Hepatocyte (in vitro differentiated cells): ENCODE results near the gene RASAL2. TPM values are rescaled to one million over a fixed set of nuclear protein-coding genes. Genes with fewer than 3 reads are reported as not detected.
A peak's percentile ranks its signal among the peaks of the same experiment; 100 is the strongest.

Experiments used
- DNase-seq: peaks from one replicate; pipeline ENCODE4 v3.0.0-alpha.2; 2016; ENCODE audit warnings: low spot score
- H2AFZ ChIP-seq: fragments of 200-600 bp; sonication (generic); 2 replicates; pipeline ENCODE4 v1.6.0; 2016; ENCODE audit warnings: antibody characterized with exemption, mild to moderate bottlenecking
- H3K27ac ChIP-seq: fragments of 200-600 bp; sonication (generic); 2 replicates; pipeline ENCODE4 v1.5.1; 2016; ENCODE audit warnings: mild to moderate bottlenecking
- H3K27me3 ChIP-seq: fragments of 200-600 bp; sonication (generic); 2 replicates; pipeline ENCODE4 v1.6.1; 2016
- H3K36me3 ChIP-seq: fragments of 200-600 bp; sonication (generic); replicated peaks from 2 replicates; pipeline ENCODE4 v1.5.1; 2016; ENCODE audit warnings: low read depth; ENCODE audit not compliant: insufficient read depth
- H3K4me1 ChIP-seq: fragments of 200-600 bp; sonication (generic); 2 replicates; pipeline ENCODE4 v1.5.1; 2016; ENCODE audit warnings: mild to moderate bottlenecking, moderate library complexity; ENCODE audit not compliant: insufficient read depth
- H3K4me2 ChIP-seq: fragments of 200-600 bp; sonication (generic); 2 replicates; pipeline ENCODE4 v1.6.0; 2016
- H3K4me3 ChIP-seq: fragments of 200-600 bp; sonication (generic); 2 replicates; pipeline ENCODE4 v1.5.1; 2016; ENCODE audit warnings: mild to moderate bottlenecking
- H3K79me2 ChIP-seq: fragments of 200-600 bp; sonication (generic); 2 replicates; pipeline ENCODE4 v1.6.0; 2017; ENCODE audit warnings: mild to moderate bottlenecking
- H3K9me2 ChIP-seq: fragments of 200-600 bp; sonication (generic); replicated peaks from 2 replicates; pipeline ENCODE4 v1.6.0; 2017; ENCODE audit warnings: mild to moderate bottlenecking; ENCODE audit not compliant: insufficient read depth
- H3K9me3 ChIP-seq: fragments of 200-600 bp; sonication (generic); 2 replicates; pipeline ENCODE4 v1.5.1; 2016; ENCODE audit warnings: low read depth, mild to moderate bottlenecking
- H4K20me1 ChIP-seq: fragments of 200-600 bp; sonication (generic); 2 replicates; pipeline ENCODE4 v1.6.0; 2016; ENCODE audit warnings: mild to moderate bottlenecking; ENCODE audit not compliant: insufficient read depth, poor library complexity, severe bottlenecking
- EZH2 ChIP-seq: fragments of 200-600 bp; sonication (generic); IDR thresholded peaks from 2 replicates; pipeline ENCODE4 v1.6.1; 2016; ENCODE audit warnings: antibody characterized with exemption, mild to moderate bottlenecking, borderline replicate concordance
- EZH2phosphoT487 ChIP-seq: fragments of 200-600 bp; sonication (generic); IDR thresholded peaks from one replicate; pipeline ENCODE4 v1.6.1; 2018; ENCODE audit warnings: antibody characterized with exemption, mild to moderate bottlenecking, low read depth, moderate library complexity; ENCODE audit not compliant: unreplicated experiment, severe bottlenecking
- WGBS: methylation state at CpG from one replicate; pipeline ENCODE4 v1.1.6; 2016; ENCODE audit warnings: low lambda C conversion rate; ENCODE audit errors: missing lambda C conversion rate; 5-methylcytosine and 5-hydroxymethylcytosine counted together
- polyA plus RNA-seq: library from polyadenylated mRNA; unstranded; fragments of >200 nt; fragmentation: Nextera tagmentation; extraction: Ambion mirVana; gene quantifications from 2 replicates; pipeline ENCODE4 v1.2.1, GENCODE V29; 2016
- total RNA-seq: library from RNA; depleted of rRNA; stranded (reverse); fragments of >200 nt; gene quantifications from 2 replicates; pipeline ENCODE4 v1.2.3, GENCODE V29; 2014
- TF ChIP-seq, protein P1 (sequence below): fragments of 200-600 bp; sonication (generic); IDR thresholded peaks from 2 replicates; pipeline ENCODE4 v1.5.1; 2016; ENCODE audit warnings: antibody characterized with exemption, mild to moderate bottlenecking; ENCODE audit not compliant: poor library complexity

Gene RASAL2
- total and polyA plus RNA-seq, 2 experiments from 2014 or later, result 8.7 to 24.0 TPM

DNA sequence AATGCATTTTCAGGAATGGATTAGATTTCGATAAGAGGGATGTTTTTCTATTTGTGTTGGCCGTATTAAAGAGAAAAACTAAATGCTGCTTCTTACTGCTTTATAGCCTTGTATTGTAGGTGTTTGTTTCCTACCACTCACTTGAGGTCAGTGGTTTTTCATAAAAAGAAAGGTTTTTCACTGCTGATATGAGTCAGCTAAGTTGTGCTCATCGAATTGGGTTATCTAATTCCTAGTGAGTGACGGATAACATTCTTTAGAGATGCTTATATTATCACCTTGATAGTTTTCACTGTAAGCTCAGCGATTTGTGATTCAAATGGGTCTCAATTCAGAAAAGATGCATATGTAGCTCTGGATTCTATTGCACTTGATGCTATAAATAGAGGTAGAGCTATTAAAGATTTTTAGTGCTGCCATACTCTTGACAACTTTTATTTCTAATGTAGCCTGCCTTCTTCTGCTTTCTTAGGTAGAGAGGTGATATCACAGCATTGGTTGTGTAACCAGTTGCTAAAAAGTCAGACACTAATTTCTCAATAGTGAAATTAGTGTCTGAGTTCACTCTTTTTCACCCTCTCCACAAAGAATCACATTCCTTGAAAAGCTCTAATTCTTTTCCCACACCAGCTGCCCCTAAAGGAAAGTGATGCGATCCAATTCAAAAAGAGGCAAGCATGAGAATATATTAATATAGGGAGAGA lies 180.0 kb downstream of the RASAL2 start:
- H3K4me2 ChIP-seq, result no peak overlapping the region
- WGBS, result 75% methylated on average over 6 of the region's 6 CpGs
- no peak for DNase-seq
- peaks cover 29% of the 10 kb centered on the region for H3K79me2 ChIP-seq
- H3K4me3 ChIP-seq, result no peak overlapping the region
- no peak overlapping the region for H3K27ac ChIP-seq
- H3K36me3 ChIP-seq, result no peaks in the 10 kb centered on the region
- peaks cover 17% of the 10 kb centered on the region for H3K4me1 ChIP-seq
- TF ChIP-seq EZH2 (no peak), EZH2phosphoT487 (no peak)
- TF ChIP-seq, protein P1, sequence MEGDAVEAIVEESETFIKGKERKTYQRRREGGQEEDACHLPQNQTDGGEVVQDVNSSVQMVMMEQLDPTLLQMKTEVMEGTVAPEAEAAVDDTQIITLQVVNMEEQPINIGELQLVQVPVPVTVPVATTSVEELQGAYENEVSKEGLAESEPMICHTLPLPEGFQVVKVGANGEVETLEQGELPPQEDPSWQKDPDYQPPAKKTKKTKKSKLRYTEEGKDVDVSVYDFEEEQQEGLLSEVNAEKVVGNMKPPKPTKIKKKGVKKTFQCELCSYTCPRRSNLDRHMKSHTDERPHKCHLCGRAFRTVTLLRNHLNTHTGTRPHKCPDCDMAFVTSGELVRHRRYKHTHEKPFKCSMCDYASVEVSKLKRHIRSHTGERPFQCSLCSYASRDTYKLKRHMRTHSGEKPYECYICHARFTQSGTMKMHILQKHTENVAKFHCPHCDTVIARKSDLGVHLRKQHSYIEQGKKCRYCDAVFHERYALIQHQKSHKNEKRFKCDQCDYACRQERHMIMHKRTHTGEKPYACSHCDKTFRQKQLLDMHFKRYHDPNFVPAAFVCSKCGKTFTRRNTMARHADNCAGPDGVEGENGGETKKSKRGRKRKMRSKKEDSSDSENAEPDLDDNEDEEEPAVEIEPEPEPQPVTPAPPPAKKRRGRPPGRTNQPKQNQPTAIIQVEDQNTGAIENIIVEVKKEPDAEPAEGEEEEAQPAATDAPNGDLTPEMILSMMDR, result no peak
- H2AFZ ChIP-seq, result no peak overlapping the region
- H3K9me2 ChIP-seq, result no peaks in the 10 kb centered on the region
- H3K9me3 ChIP-seq, result no peaks in the 10 kb centered on the region
- no peaks in the 10 kb centered on the region for H4K20me1 ChIP-seq
- H3K27me3 ChIP-seq, result no peaks in the 10 kb centered on the region

DNA sequence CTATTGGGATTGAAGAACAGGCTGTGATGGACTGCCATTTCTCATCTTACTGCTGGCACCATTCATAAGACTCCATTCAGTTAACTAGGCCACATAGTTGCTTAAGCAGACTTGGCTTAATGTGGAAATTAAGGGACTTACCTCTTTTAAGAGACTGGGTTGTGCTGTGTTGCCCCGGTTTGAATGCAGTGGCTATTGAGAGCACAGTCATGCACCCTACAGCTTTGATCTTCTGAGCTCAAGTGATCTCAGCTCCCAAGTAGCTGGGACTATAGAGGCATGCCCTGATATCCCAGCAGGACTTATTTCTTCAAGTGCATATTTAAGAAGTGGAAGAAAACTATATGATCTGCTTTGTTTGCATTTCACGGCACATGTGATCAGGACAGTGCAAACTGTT lies 181.1 kb downstream of the RASAL2 start:
- Histone ChIP-seq H3K27ac (peak overlapping the region; percentile 21), H3K4me2 (no peak overlapping the region)
- TF ChIP-seq EZH2 (no peak), EZH2phosphoT487 (no peak)
- TF ChIP-seq, protein P1, result no peak

DNA sequence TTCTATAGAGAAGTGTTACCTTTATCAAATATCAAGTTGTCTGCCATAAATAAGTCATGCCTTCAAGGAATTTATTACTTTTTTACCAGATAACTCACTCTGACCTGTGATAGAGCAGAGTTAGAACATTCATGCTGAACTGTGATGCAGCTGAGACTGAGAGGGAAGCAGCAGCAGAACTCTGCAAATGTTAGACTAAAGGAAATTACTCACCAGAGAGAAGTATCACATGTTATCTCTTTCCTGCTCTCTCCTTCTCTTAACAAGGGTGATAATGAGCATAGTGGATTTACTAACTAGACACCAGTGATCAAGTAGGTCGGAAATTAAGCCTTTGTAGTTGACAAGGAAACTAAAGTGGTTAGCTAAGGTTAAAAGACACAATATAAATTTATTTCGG lies 181.6 kb downstream of the RASAL2 start:
- TF ChIP-seq, protein P1, result no peak
- TF ChIP-seq EZH2, result no peak
- no peak for TF ChIP-seq EZH2phosphoT487
- Histone ChIP-seq H3K27me3 (no peaks in the 10 kb centered on the region), H2AFZ (no peak overlapping the region), H3K4me3 (no peak overlapping the region), H3K36me3 (no peaks in the 10 kb centered on the region), H3K4me1 (peaks cover 17% of the 10 kb centered on the region), H3K9me3 (no peaks in the 10 kb centered on the region), H4K20me1 (no peaks in the 10 kb centered on the region), H3K27ac (peak overlapping the region; percentile 21), H3K9me2 (no peaks in the 10 kb centered on the region), H3K79me2 (peaks cover 33% of the 10 kb centered on the region), H3K4me2 (no peak overlapping the region)
- 64% methylated on average over 2 of the region's 2 CpGs for WGBS
- peak; percentile 10 for DNase-seq

More for the DNA sequence above, 181.1 kb downstream of the RASAL2 start:
- no peaks in the 10 kb centered on the region for H4K20me1 ChIP-seq
- H3K4me1 ChIP-seq, result peaks cover 17% of the 10 kb centered on the region
- no peaks in the 10 kb centered on the region for H3K9me2 ChIP-seq
- DNase-seq, result peak; percentile 12
- H3K79me2 ChIP-seq, result peaks cover 34% of the 10 kb centered on the region
- WGBS, result 56% methylated on average over 2 of the region's 2 CpGs
- no peak overlapping the region for H3K4me3 ChIP-seq
- H3K9me3 ChIP-seq, result no peaks in the 10 kb centered on the region
- no peak overlapping the region for H2AFZ ChIP-seq
- H3K36me3 ChIP-seq, result no peaks in the 10 kb centered on the region
- H3K27me3 ChIP-seq, result no peaks in the 10 kb centered on the region
